Gastroesophageal sphincter (tissue), 4 donors: ENCODE results near the gene WDR46. TPM values are rescaled to one million over a fixed set of nuclear protein-coding genes. Genes with fewer than 3 reads are reported as not detected.
"Not testable (repeated sequence)": the region's sequence is repeated elsewhere in the genome, so short reads cannot be mapped to it uniquely, and the experiment has no call there.

Source experiments
- ATAC-seq: fragments of 150-250 bp; one replicate; pipeline ENCODE4 v1.9.1; 2016; ENCODE audit warnings: mild to moderate bottlenecking, moderate library complexity
- H3K27ac ChIP-seq, 4 donors: fragments of 200-600 bp; sonication (generic) in 3 of 4; 1 replicate in 3 of 4; 2 replicates in 1 of 4; pipeline ENCODE4 v1.5.1; 2016 to 2019
- H3K27me3 ChIP-seq: fragments of 200-600 bp; sonication (generic); one replicate; pipeline ENCODE4 v1.5.1; 2019
- H3K36me3 ChIP-seq, 2 donors: fragments of 200-600 bp; sonication (generic); one replicate each; pipeline ENCODE4 v1.5.1; 2019; ENCODE audit warnings: control low read depth in 1 of 2
- H3K4me1 ChIP-seq, 3 donors: fragments of 200-600 bp; sonication (generic); 1 replicate in 2 of 3; 2 replicates in 1 of 3; pipeline ENCODE4 v1.5.1; 2016 to 2019; ENCODE audit warnings: control low read depth in 2 of 3
- H3K4me3 ChIP-seq, 2 donors: fragments of 200-600 bp; sonication (generic); one replicate each; pipeline ENCODE4 v1.5.1; 2019; ENCODE audit warnings: mild to moderate bottlenecking in 1 of 2, moderate library complexity in 1 of 2
- H3K9me3 ChIP-seq, 3 donors: fragments of 200-600 bp; sonication (generic); one replicate each; pipeline ENCODE4 v1.5.1; 2017 to 2019; ENCODE audit warnings: control low read depth in 2 of 3
- CTCF ChIP-seq, 4 experiments: fragments of 200-600 bp in 2 of 4; fragments of 450-650 bp in 2 of 4; sonication (generic) in 1 of 4; IDR thresholded peaks; one replicate each; pipeline ENCODE4 v1.5.1; 2017 to 2019; ENCODE audit warnings: antibody characterized with exemption in 4 of 4, mild to moderate bottlenecking in 2 of 4, moderate library complexity in 2 of 4
- EP300 ChIP-seq: sonication (generic); formaldehyde crosslinking; IDR thresholded peaks from one replicate; pipeline ENCODE4 v1.6.1; 2017; ENCODE audit warnings: antibody characterized with exemption, mild to moderate bottlenecking
- POLR2A ChIP-seq, 2 donors: fragments of 450-650 bp; IDR thresholded peaks; one replicate each; pipeline ENCODE4 v1.6.1; 2017; ENCODE audit warnings: antibody characterized with exemption in 2 of 2, mild to moderate bottlenecking in 2 of 2, moderate library complexity in 1 of 2
- POLR2AphosphoS5 ChIP-seq: sonication (generic); formaldehyde crosslinking; IDR thresholded peaks from one replicate; pipeline ENCODE4 v1.6.1; 2017; ENCODE audit warnings: antibody characterized with exemption
- WGBS, 2 donors: methylation state at CpG; one replicate each; pipeline ENCODE4 v1.1.5; 2018; ENCODE audit warnings: low coverage in 1 of 2; 5-methylcytosine and 5-hydroxymethylcytosine counted together
- total RNA-seq, 4 donors: library from RNA; depleted of rRNA; stranded (reverse); fragments of >200 nt; gene quantifications; one replicate each; pipeline ENCODE4 v1.1.0, GENCODE V29; 2016

Gene WDR46
- total RNA-seq, 4 donors from 2014 or later: 26.4 to 39.2 (median 35.6) TPM

GRCh38 chr6:33264015-33264414 lies 25.0 kb downstream of the WDR46 start:
- ATAC-seq: no peak

GRCh38 chr6:33262490-33262889 lies 26.5 kb downstream of the WDR46 start:
- not testable (repeated sequence) for ATAC-seq, H3K9me3 ChIP-seq, H3K27ac ChIP-seq, H3K4me1 ChIP-seq, H3K27me3 ChIP-seq, H3K4me3 ChIP-seq
- 89 to 96% methylated on average over 3 of the region's 3 CpGs for WGBS, 2 donors
- H3K36me3 ChIP-seq: peaks cover 0 to 95% of the 10 kb centered on the region in 2 donors

More at GRCh38 chr6:33264015-33264414, 25.0 kb downstream of the WDR46 start:
- no peaks in the 10 kb centered on the region for H3K4me1 ChIP-seq
- no peak overlapping the region for H3K4me3 ChIP-seq
- TF ChIP-seq POLR2AphosphoS5 (no peak), CTCF (IDR thresholded peaks at IDR 0.05) (no peak), EP300 (no peak), POLR2A (IDR thresholded peaks at IDR 0.05) (no peak)
- H3K36me3 ChIP-seq: peaks cover 0 to 98% of the 10 kb centered on the region in 2 donors
- H3K9me3 ChIP-seq: no peaks in the 10 kb centered on the region
- no peaks in the 10 kb centered on the region for H3K27me3 ChIP-seq
- 29 to 95% methylated on average over 1 to 6 of the region's 7 CpGs for WGBS, 2 donors
- H3K27ac ChIP-seq: no peak overlapping the region

- H3K4me3 ChIP-seq: no peak overlapping the region
- peaks cover 0 to 82% of the 10 kb centered on the region in 2 donors for H3K36me3 ChIP-seq
- WGBS, 2 donors: 81 to 82% methylated on average over 2 to 5 of the region's 5 CpGs
- no peaks in the 10 kb centered on the region for H3K27me3 ChIP-seq
- no peak overlapping the region for H3K27ac ChIP-seq
- no peaks in the 10 kb centered on the region for H3K4me1 ChIP-seq
- H3K9me3 ChIP-seq: no peaks in the 10 kb centered on the region
- no peak for ATAC-seq
- no peak for TF ChIP-seq POLR2AphosphoS5
- no peak for TF ChIP-seq CTCF (IDR thresholded peaks at IDR 0.05)
- no peak for TF ChIP-seq POLR2A (IDR thresholded peaks at IDR 0.05)
- TF ChIP-seq EP300: no peak
Observed at GRCh38 chr6:33259032-33259431, 30.0 kb downstream of the WDR46 start.

- Histone ChIP-seq H3K4me3 (no peak overlapping the region), H3K27me3 (no peaks in the 10 kb centered on the region), H3K4me1 (peaks cover 3 to 16% (median 10%) of the 10 kb centered on the region in 3 donors), H3K27ac (no peak overlapping the region), H3K36me3 (peaks cover 0 to 59% of the 10 kb centered on the region in 2 donors), H3K9me3 (no peaks in the 10 kb centered on the region)
- no peak for ATAC-seq
- TF ChIP-seq CTCF (IDR thresholded peaks at IDR 0.05) (no peak), POLR2AphosphoS5 (no peak), EP300 (no peak)
- 80 to 93% methylated on average over 2 to 4 of the region's 4 CpGs for WGBS, 2 donors
Observed at GRCh38 chr6:33254591-33254990, 34.4 kb downstream of the WDR46 start.

- Histone ChIP-seq H3K9me3 (no peaks in the 10 kb centered on the region), H3K27ac (no peak overlapping the region), H3K4me1 (peaks cover 3 to 30% (median 19%) of the 10 kb centered on the region in 3 donors), H3K4me3 (no peak overlapping the region), H3K27me3 (no peaks in the 10 kb centered on the region), H3K36me3 (peaks cover 0 to 43% of the 10 kb centered on the region in 2 donors)
- TF ChIP-seq POLR2AphosphoS5: no peak
- TF ChIP-seq POLR2A (IDR thresholded peaks at IDR 0.05): no peak
- TF ChIP-seq CTCF (IDR thresholded peaks at IDR 0.05): no peak
- TF ChIP-seq EP300: no peak
- no peak for ATAC-seq
Observed at GRCh38 chr6:33252759-33253158, 36.3 kb downstream of the WDR46 start.
